Measurements from ENCODE around the gene MARCHF2. TPM values are rescaled to one million over a fixed set of nuclear protein-coding genes. Genes with fewer than 3 reads are reported as not detected.
"Not testable (repeated sequence)": the region's sequence is repeated elsewhere in the genome, so short reads cannot be mapped to it uniquely, and the experiment has no call there.

The MARCHF2 gene
- total RNA-seq, 2 experiments from 2014 or later, result 20.0 to 22.2 TPM

GRCh38 chr19:8423817-8424223, 10.7 kb downstream of the MARCHF2 start:
- Mint-ChIP-seq H3K36me3 (ENCODE audit: low read depth) (peaks cover 13% of the 10 kb centered on the region), H3K4me1 (ENCODE audit: low read depth) (no peaks in the 10 kb centered on the region), H3K4me3 (no peak overlapping the region), H3K9me3 (no peaks in the 10 kb centered on the region), H3K27ac (no peak overlapping the region), H3K27me3 (no peaks in the 10 kb centered on the region)
- Histone ChIP-seq H3K27ac (ENCODE audit: low read depth in 1 of 2, low read length in 2 of 2) (no peak overlapping the region), H3K4me1 (ENCODE audit: insufficient read depth, low read length) (no peaks in the 10 kb centered on the region), H3K27me3 (ENCODE audit: control insufficient read depth in 1 of 2, insufficient read depth in 2 of 2, low read length in 2 of 2) (no peaks in the 10 kb centered on the region), H3K36me3 (ENCODE audit: insufficient read depth, low read length) (peaks cover 19% of the 10 kb centered on the region), H3K9me3 (ENCODE audit: control insufficient read depth in 1 of 2, insufficient read depth in 1 of 2, low read length in 2 of 2) (no peaks in the 10 kb centered on the region), H3K4me3 (ENCODE audit: low read length) (no peak overlapping the region)
- DNase-seq (peak in 2 of 14 experiments; percentile 62 to 68), ATAC-seq (ENCODE audit: poor library complexity) (no peak)
- ChIA-PET POLR2A (no interaction called here), CTCF (no interaction called here)
- TF ChIP-seq CTCF (IDR thresholded peaks at IDR 0.05), result no peak
- intact Hi-C loops (cut with DNase I, micrococcal nuclease), result no loop called here

- H3K4me3 ChIP-seq (ENCODE audit: low read length); H3K4me3 Mint-ChIP-seq; H3K27ac Mint-ChIP-seq; POLR2A ChIA-PET; H3K27me3 Mint-ChIP-seq; H3K27me3 ChIP-seq (ENCODE audit: control insufficient read depth in 1 of 2, insufficient read depth in 2 of 2, low read length in 2 of 2); CTCF ChIA-PET; intact Hi-C loops (cut with DNase I, micrococcal nuclease); DNase-seq; H3K9me3 ChIP-seq (ENCODE audit: control insufficient read depth in 1 of 2, insufficient read depth in 1 of 2, low read length in 2 of 2); H3K4me1 Mint-ChIP-seq (ENCODE audit: low read depth); H3K9me3 Mint-ChIP-seq; H3K4me1 ChIP-seq (ENCODE audit: insufficient read depth, low read length); H3K27ac ChIP-seq (ENCODE audit: low read depth in 1 of 2, low read length in 2 of 2); ATAC-seq (ENCODE audit: poor library complexity): not testable (repeated sequence)
- H3K36me3 ChIP-seq (ENCODE audit: insufficient read depth, low read length), result peaks cover 19% of the 10 kb centered on the region
- H3K36me3 Mint-ChIP-seq (ENCODE audit: low read depth), result peaks cover 18% of the 10 kb centered on the region
Observed at GRCh38 chr19:8425331-8425730, 12.2 kb downstream of the MARCHF2 start.

- Mint-ChIP-seq H3K36me3 (ENCODE audit: low read depth) (peaks cover 22% of the 10 kb centered on the region), H3K27me3 (no peaks in the 10 kb centered on the region), H3K27ac (no peak overlapping the region), H3K9me3 (no peaks in the 10 kb centered on the region), H3K4me3 (no peak overlapping the region), H3K4me1 (ENCODE audit: low read depth) (no peaks in the 10 kb centered on the region)
- CTCF ChIA-PET, result no interaction called here
- Histone ChIP-seq H3K4me3 (ENCODE audit: low read length) (no peak overlapping the region), H3K27me3 (ENCODE audit: control insufficient read depth in 1 of 2, insufficient read depth in 2 of 2, low read length in 2 of 2) (no peaks in the 10 kb centered on the region), H3K27ac (ENCODE audit: low read depth in 1 of 2, low read length in 2 of 2) (no peak overlapping the region), H3K36me3 (ENCODE audit: insufficient read depth, low read length) (peaks cover 24% of the 10 kb centered on the region), H3K4me1 (ENCODE audit: insufficient read depth, low read length) (no peaks in the 10 kb centered on the region), H3K9me3 (ENCODE audit: control insufficient read depth in 1 of 2, insufficient read depth in 1 of 2, low read length in 2 of 2) (no peaks in the 10 kb centered on the region)
- intact Hi-C loops (cut with DNase I, micrococcal nuclease), result no loop called here
- ATAC-seq (ENCODE audit: poor library complexity), result no peak
- no peak for DNase-seq
- POLR2A ChIA-PET, result interaction anchor here (1.0 kb wide), 1 partner anchor 18 kb away, joined by 4 read pairs; the partner anchor contains the start of gene HNRNPM
- no peak for TF ChIP-seq CTCF (IDR thresholded peaks at IDR 0.05)
Observed at GRCh38 chr19:8426283-8426682, 13.2 kb downstream of the MARCHF2 start.

GRCh38 chr19:8429044-8429443, 15.9 kb downstream of the MARCHF2 start:
- H3K4me3 Mint-ChIP-seq, result no peak overlapping the region
- ATAC-seq (ENCODE audit: poor library complexity) (no peak), DNase-seq (no peak)
- no peak for TF ChIP-seq CTCF (IDR thresholded peaks at IDR 0.05)
- H3K27ac Mint-ChIP-seq, result no peak overlapping the region
- Histone ChIP-seq H3K4me3 (ENCODE audit: low read length) (no peak overlapping the region), H3K27me3 (ENCODE audit: control insufficient read depth in 1 of 2, insufficient read depth in 2 of 2, low read length in 2 of 2) (no peaks in the 10 kb centered on the region), H3K9me3 (ENCODE audit: control insufficient read depth in 1 of 2, insufficient read depth in 1 of 2, low read length in 2 of 2) (no peaks in the 10 kb centered on the region), H3K4me1 (ENCODE audit: insufficient read depth, low read length) (no peaks in the 10 kb centered on the region), H3K27ac (ENCODE audit: low read depth in 1 of 2, low read length in 2 of 2) (no peak overlapping the region), H3K36me3 (ENCODE audit: insufficient read depth, low read length) (peaks cover 14% of the 10 kb centered on the region)
- intact Hi-C loops (cut with DNase I, micrococcal nuclease), result no loop called here
- H3K27me3 Mint-ChIP-seq, result no peaks in the 10 kb centered on the region
- no peaks in the 10 kb centered on the region for H3K4me1 Mint-ChIP-seq (ENCODE audit: low read depth)
- CTCF ChIA-PET, result no interaction called here
- POLR2A ChIA-PET, result no interaction called here
- peaks cover 18% of the 10 kb centered on the region for H3K36me3 Mint-ChIP-seq (ENCODE audit: low read depth)
- H3K9me3 Mint-ChIP-seq, result no peaks in the 10 kb centered on the region

Data from CD4-positive, alpha-beta T cell (primary cell).